K562 (cell line): ENCODE measurements around the gene UBE2J2. TPM values are rescaled to one million over a fixed set of nuclear protein-coding genes. Genes with fewer than 3 reads are reported as not detected.

ENCODE experiments used
- CHD7 ChIP-seq: fragments of 200-600 bp; sonication (generic); IDR thresholded peaks from one replicate; pipeline ENCODE4 v1.6.1; 2012; ENCODE audit warnings: mild to moderate bottlenecking, low read depth, low read length, inconsistent platforms
- DNMT1 ChIP-seq: fragments of 450-650 bp; IDR thresholded peaks from 2 replicates; pipeline ENCODE4 v1.6.1; 2016; ENCODE audit warnings: antibody characterized with exemption, mild to moderate bottlenecking
- E2F6 ChIP-seq, 2 experiments: IDR thresholded peaks; 2 replicates each; pipeline ENCODE4 v1.6.1; 2011; ENCODE audit warnings: borderline replicate concordance in 1 of 2, control low read depth in 1 of 2, low read depth in 1 of 2, low read length in 1 of 2, mild to moderate bottlenecking in 1 of 2, mixed read lengths in 1 of 2, moderate library complexity in 1 of 2; ENCODE audit not compliant: insufficient read depth in 1 of 2, insufficient read length in 1 of 2, poor library complexity in 1 of 2, severe bottlenecking in 1 of 2; ENCODE audit errors: extremely low read depth in 1 of 2
- FOXP1 ChIP-seq: sonication (generic); formaldehyde crosslinking; IDR thresholded peaks from 2 replicates; pipeline ENCODE4 v1.8.0; 2022; ENCODE audit warnings: mild to moderate bottlenecking, missing genetic modification reagents
- HMGN3 ChIP-seq: IDR thresholded peaks from 2 replicates; pipeline ENCODE4 v1.6.1; 2011; ENCODE audit warnings: borderline replicate concordance, low read depth, mild to moderate bottlenecking, mixed read lengths, low read length; ENCODE audit not compliant: insufficient read length; ENCODE audit errors: extremely low read depth
- NR2F6 ChIP-seq: fragments of 450-650 bp; formaldehyde crosslinking; IDR thresholded peaks from 2 replicates; pipeline ENCODE4 v1.4.0; 2020; ENCODE audit warnings: mild to moderate bottlenecking
- PML ChIP-seq: IDR thresholded peaks from 2 replicates; pipeline ENCODE4 v1.6.1; 2012; ENCODE audit warnings: low read length, inconsistent platforms
- SAFB2 ChIP-seq: fragments of 200-400 bp; formaldehyde crosslinking; IDR thresholded peaks from 2 replicates; pipeline ENCODE4 v1.6.1; 2018; ENCODE audit warnings: borderline replicate concordance, low read length, low read depth, moderate library complexity; ENCODE audit not compliant: severe bottlenecking
- SMARCC2 ChIP-seq: fragments of 450-650 bp; IDR thresholded peaks from 2 replicates; pipeline ENCODE4 v1.6.1; 2017; ENCODE audit warnings: antibody characterized with exemption, moderate library complexity, mild to moderate bottlenecking, low read depth
- UBTF ChIP-seq, 2 experiments: IDR thresholded peaks; 2 replicates each; pipeline ENCODE4 v1.6.1; 2012; ENCODE audit warnings: improper control_type of control experiment in 2 of 2, low read depth in 2 of 2, low read length in 2 of 2, borderline replicate concordance in 1 of 2
- ZBTB7A ChIP-seq: IDR thresholded peaks from 2 replicates; pipeline ENCODE4 v1.6.1; 2011; ENCODE audit warnings: low read depth, mild to moderate bottlenecking, low read length, moderate library complexity, borderline replicate concordance; ENCODE audit not compliant: control insufficient read depth
- polyA plus RNA-seq, 8 experiments: library from polyadenylated mRNA; depleted of rRNA in 4 of 8; stranded (reverse) in 5 of 8; unstranded in 3 of 8; fragments of >200 nt; fragmentation: Nextera tagmentation in 2 of 8; fragmentation: Illumina TruSeq in 1 of 8; extraction: Ambion mirVana in 2 of 8; extraction: Trizol in 1 of 8; gene quantifications; 2 replicates each; pipeline versions ENCODE4 v1.2.1 to v1.2.3, GENCODE V29; 2011 to 2014; ENCODE audit warnings: inconsistent platforms in 1 of 8, missing spikeins in 1 of 8
- total RNA-seq, 7 experiments: library from RNA; depleted of rRNA in 6 of 7; stranded (reverse); fragments of >200 nt in 6 of 7; fragmentation: Illumina TruSeq in 2 of 7; extraction: Trizol in 2 of 7; gene quantifications; 2 replicates each; pipeline versions ENCODE4 v1.2.1 to v1.2.3, GENCODE V29; 2011 to 2021; ENCODE audit warnings: low replicate concordance in 1 of 7

The UBE2J2 gene
- total and polyA plus RNA-seq, 9 of the 15 experiments (the other 6 are each of a cell fraction or from before 2014, with no cell fraction given) = 0.93 to 112 (median 75.5) TPM

- TF ChIP-seq CHD7 (no peak), SMARCC2 (no peak), FOXP1 (CRISPR knock-in tag) (0 out of 2 replicates have a peak, but pooled peaks have one; percentile 23), PML (no peak), NR2F6 (CRISPR knock-in tag) (no peak), SAFB2 (no peak), DNMT1 (no peak), UBTF (IDR thresholded peaks at IDR 0.05; ENCODE audit: borderline replicate concordance in 1 of 2, low read depth in 2 of 2, low read length in 2 of 2) (0 out of 4 replicates have a peak, but pooled peaks of 1 of the 2 experiments have one; percentile 31), HMGN3 (peak; percentile 15), ZBTB7A (0 out of 2 replicates have a peak, but pooled peaks have one; percentile 26), E2F6 (IDR thresholded peaks at IDR 0.05; ENCODE audit: borderline replicate concordance in 1 of 2, extremely low read depth in 1 of 2, insufficient read depth in 1 of 2, insufficient read length in 1 of 2, low read depth in 1 of 2, low read length in 1 of 2, poor library complexity in 1 of 2, severe bottlenecking in 1 of 2) (peak; percentile 74 to 95)
These were observed 33.7 kb upstream of the UBE2J2 start (continued) for GRCh38 chr1:1307261-1307922.
